Transverse colon (tissue), 4 donors: ENCODE data around the gene IL17F. TPM values are rescaled to one million over a fixed set of nuclear protein-coding genes. Genes with fewer than 3 reads are reported as not detected.
"Not testable (repeated sequence)": the region's sequence is repeated elsewhere in the genome, so short reads cannot be mapped to it uniquely, and the experiment has no call there.

ENCODE experiments used
- DNase-seq: peaks from one replicate; pipeline ENCODE4 v3.0.0-alpha.2; 2019
- H3K27ac ChIP-seq, 4 donors: fragments of 200-600 bp; sonication (generic); 2 replicates each; pipeline ENCODE4 v1.5.1; 2016 to 2018; ENCODE audit warnings: inconsistent platforms in 4 of 4
- H3K27me3 ChIP-seq: fragments of 200-600 bp; sonication (generic); 2 replicates; pipeline ENCODE4 v1.5.1; 2017; ENCODE audit warnings: inconsistent platforms
- H3K36me3 ChIP-seq, 4 donors: fragments of 200-600 bp; sonication (generic); 2 replicates each; pipeline ENCODE4 v1.5.1; 2017 to 2019; ENCODE audit warnings: inconsistent platforms in 4 of 4
- H3K4me1 ChIP-seq, 4 donors: fragments of 200-600 bp; sonication (generic); 2 replicates each; pipeline ENCODE4 v1.5.1; 2017 to 2020; ENCODE audit warnings: inconsistent platforms in 4 of 4
- H3K4me3 ChIP-seq, 4 donors: fragments of 200-600 bp; sonication (generic); 1 replicate in 1 of 4; 2 replicates in 3 of 4; pipeline versions ENCODE4 v1.5.1 to v1.6.1; 2017 to 2019; ENCODE audit warnings: inconsistent platforms in 4 of 4
- H3K9me3 ChIP-seq, 2 donors: fragments of 200-600 bp; sonication (generic); 2 replicates each; pipeline ENCODE4 v1.5.1; 2017 to 2019; ENCODE audit warnings: inconsistent platforms in 2 of 2
- CTCF ChIP-seq, 5 experiments: fragments of 200-600 bp in 3 of 5; fragments of 450-650 bp in 2 of 5; sonication (generic) in 3 of 5; IDR thresholded peaks; 1 replicate in 2 of 5; 2 replicates in 3 of 5; pipeline ENCODE4 v1.5.1; 2016 to 2017; ENCODE audit warnings: antibody characterized with exemption in 5 of 5, inconsistent platforms in 3 of 5, mild to moderate bottlenecking in 2 of 5, moderate library complexity in 1 of 5
- EP300 ChIP-seq: sonication (generic); formaldehyde crosslinking; IDR thresholded peaks from one replicate; pipeline ENCODE4 v1.6.1; 2017; ENCODE audit warnings: antibody characterized with exemption, low read depth
- POLR2A ChIP-seq: fragments of 450-650 bp; IDR thresholded peaks from one replicate; pipeline ENCODE4 v1.6.1; 2016; ENCODE audit warnings: antibody characterized with exemption, mild to moderate bottlenecking, moderate library complexity
- POLR2AphosphoS5 ChIP-seq, 3 donors: sonication (generic); formaldehyde crosslinking; IDR thresholded peaks; one replicate each; pipeline ENCODE4 v1.6.1; 2016; ENCODE audit warnings: antibody characterized with exemption in 3 of 3
- WGBS, 2 donors: methylation state at CpG; one replicate each; pipeline ENCODE4 v1.1.5; 2018; ENCODE audit warnings: low coverage in 1 of 2; 5-methylcytosine and 5-hydroxymethylcytosine counted together
- in situ Hi-C, 4 donors: fragments of 200-750 bp; cut with MboI; loops; one replicate each; pipeline versions ENCODE4 v1.15.0 to v1.15.1; 2017; ENCODE audit warnings: low sequenced_read_pairs in 3 of 4, low pct_ligation_motif_present in 1 of 4, low pct_unique_long_range_greater_than_20kb in 1 of 4
- intact Hi-C: fragments of 100-400 bp; cut with DNase I; formaldehyde crosslinking; loops from one replicate; pipeline ENCODE4 v1.15.1; 2023; ENCODE audit warnings: low total_unique reads
- total RNA-seq, 4 donors: library from RNA; depleted of rRNA; stranded (reverse); fragments of >200 nt; gene quantifications; one replicate each; pipeline ENCODE4 v1.1.0, GENCODE V29; 2016

Gene IL17F
- total RNA-seq, 4 donors from 2014 or later, result not detected

GRCh38 chr6:52208612-52209011, 35.7 kb downstream of the IL17F start:
- DNase-seq, result no peak
- in situ Hi-C loops, result no loop called here
- 81 to 100% methylated on average over 1 to 3 of the region's 3 CpGs for WGBS, 2 donors
- H3K36me3 ChIP-seq, result no peaks in the 10 kb centered on the region
- no peaks in the 10 kb centered on the region for H3K4me1 ChIP-seq
- no peak overlapping the region for H3K4me3 ChIP-seq
- intact Hi-C loops, result no loop called here
- no peak for TF ChIP-seq CTCF (IDR thresholded peaks at IDR 0.05)
- TF ChIP-seq EP300, result no peak
- TF ChIP-seq POLR2AphosphoS5 (IDR thresholded peaks at IDR 0.05), result no peak
- TF ChIP-seq POLR2A, result no peak
- no peaks in the 10 kb centered on the region for H3K9me3 ChIP-seq
- H3K27me3 ChIP-seq, result no peaks in the 10 kb centered on the region
- H3K27ac ChIP-seq, result no peak overlapping the region

DNA sequence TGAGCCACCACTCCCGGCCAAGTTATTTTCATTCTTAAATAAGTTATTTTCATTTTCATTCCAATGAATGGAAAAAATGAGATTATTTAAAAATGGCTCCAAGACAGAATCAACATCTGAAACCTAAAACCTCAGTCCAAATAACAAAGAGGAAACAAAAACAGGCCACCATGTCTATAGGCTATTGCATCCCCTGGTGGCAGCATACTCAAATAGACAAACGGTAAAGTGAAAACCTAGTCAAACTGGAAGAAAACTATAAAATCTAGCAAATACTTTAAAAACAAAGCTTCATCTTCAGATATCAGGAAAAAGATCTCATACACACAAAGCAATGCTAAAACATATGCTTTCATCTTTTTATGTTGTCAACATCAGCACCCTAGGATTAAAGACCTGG, 37.2 kb downstream of the IL17F start:
- Histone ChIP-seq H3K9me3 (no peaks in the 10 kb centered on the region), H3K4me3 (no peak overlapping the region), H3K36me3 (no peaks in the 10 kb centered on the region), H3K4me1 (no peaks in the 10 kb centered on the region), H3K27me3 (no peaks in the 10 kb centered on the region), H3K27ac (no peak overlapping the region)
- no peak for TF ChIP-seq POLR2AphosphoS5 (IDR thresholded peaks at IDR 0.05)
- no peak for TF ChIP-seq EP300
- no peak for DNase-seq
- in situ Hi-C loops (no loop called here), intact Hi-C loops (no loop called here)
- 81 to 89% methylated on average over 2 of the region's 2 CpGs for WGBS, 2 donors

DNA sequence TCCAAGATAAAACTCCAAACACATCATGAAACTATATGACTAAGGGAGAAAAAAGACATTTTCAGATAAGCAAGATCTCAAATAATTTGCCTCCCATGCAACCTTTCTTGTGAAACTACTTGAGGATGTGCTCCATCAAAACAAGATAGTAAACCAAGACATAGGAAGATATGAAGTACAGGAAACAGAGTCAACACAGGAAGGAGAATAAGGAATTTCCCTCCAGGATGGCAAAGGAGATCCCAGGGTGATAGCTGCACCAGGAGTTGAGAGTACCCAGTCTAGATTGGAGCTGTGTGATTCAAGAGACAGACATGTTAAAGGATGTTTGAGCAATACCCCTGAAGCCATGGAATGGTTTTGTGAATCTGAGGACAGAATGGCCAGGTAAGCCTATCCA, 42.8 kb downstream of the IL17F start:
- in situ Hi-C loops (no loop called here), intact Hi-C loops (no loop called here)
- no peaks in the 10 kb centered on the region for H3K27me3 ChIP-seq
- H3K36me3 ChIP-seq, result no peaks in the 10 kb centered on the region
- TF ChIP-seq POLR2AphosphoS5 (IDR thresholded peaks at IDR 0.05), result no peak
- no peak for TF ChIP-seq CTCF (IDR thresholded peaks at IDR 0.05)
- no peak overlapping the region for H3K4me3 ChIP-seq
- no peak overlapping the region for H3K27ac ChIP-seq
- H3K4me1 ChIP-seq, result no peaks in the 10 kb centered on the region
- no peak for DNase-seq
- peaks cover 0 to 5% of the 10 kb centered on the region in 2 donors for H3K9me3 ChIP-seq

DNA sequence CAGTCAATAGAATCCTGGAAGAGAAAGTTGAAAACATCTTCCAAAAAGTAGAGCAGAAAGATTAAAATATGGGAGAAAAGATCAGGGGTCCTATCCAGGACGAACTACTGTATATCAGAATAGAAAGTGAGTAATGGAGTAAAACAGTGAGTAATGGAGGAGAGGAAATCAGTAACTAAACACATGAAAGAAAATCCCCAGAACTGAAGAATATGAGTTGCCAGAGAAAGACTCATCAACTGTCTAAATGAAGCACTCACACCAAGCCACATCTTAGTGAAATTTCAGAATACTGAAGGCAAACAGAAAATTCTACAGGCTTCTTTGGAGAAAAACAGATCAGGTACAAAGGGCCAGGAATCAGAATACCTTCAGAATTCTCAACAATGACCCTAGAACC, 43.3 kb downstream of the IL17F start:
- peaks cover 0 to 5% of the 10 kb centered on the region in 2 donors for H3K9me3 ChIP-seq
- H3K4me1 ChIP-seq, result no peaks in the 10 kb centered on the region
- no peaks in the 10 kb centered on the region for H3K27me3 ChIP-seq
- TF ChIP-seq POLR2A (no peak), POLR2AphosphoS5 (IDR thresholded peaks at IDR 0.05) (no peak), CTCF (IDR thresholded peaks at IDR 0.05) (no peak), EP300 (no peak)
- no peak overlapping the region for H3K27ac ChIP-seq
- in situ Hi-C loops, result no loop called here
- intact Hi-C loops, result no loop called here
- DNase-seq, result no peak
- H3K4me3 ChIP-seq, result no peak overlapping the region
- no peaks in the 10 kb centered on the region for H3K36me3 ChIP-seq
- 0% methylated on average over 1 of the region's 1 CpG; no CpG with 5 or more reads in 1 of the 2 donors for WGBS, 2 donors

- H3K9me3 ChIP-seq, intact Hi-C loops, H3K4me1 ChIP-seq, H3K36me3 ChIP-seq, DNase-seq, in situ Hi-C loops, H3K27me3 ChIP-seq, H3K27ac ChIP-seq, H3K4me3 ChIP-seq: not testable (repeated sequence)
- 30 to 49% methylated on average over 2 to 5 of the region's 5 CpGs for WGBS, 2 donors
Observed at GRCh38 chr6:52200088-52200487, 44.2 kb downstream of the IL17F start.
